CMK (cell line): ENCODE data around the gene MAD1L1.

Experiments used
- DNase-seq: peaks from one replicate; pipeline ENCODE4 v3.0.0-alpha.2; 2010; ENCODE audit warnings: low read depth

Gene MAD1L1

GRCh38 chr7:2218444-2218785, 14.3 kb downstream of the MAD1L1 start:
- no peak for DNase-seq

- no peak for DNase-seq
These were observed 14.9 kb downstream of the MAD1L1 start for GRCh38 chr7:2217716-2218443.

- DNase-seq, result no peak
These were observed 15.5 kb downstream of the MAD1L1 start for GRCh38 chr7:2217206-2217605.

GRCh38 chr7:2215851-2216250, 16.9 kb downstream of the MAD1L1 start:
- no peak for DNase-seq

GRCh38 chr7:2214636-2215035, 18.1 kb downstream of the MAD1L1 start:
- DNase-seq, result no peak

- no peak for DNase-seq
These were observed 19.1 kb downstream of the MAD1L1 start for GRCh38 chr7:2213551-2214215.

- DNase-seq, result no peak
These were observed 19.8 kb downstream of the MAD1L1 start for GRCh38 chr7:2212906-2213305.

- no peak for DNase-seq
These were observed 20.8 kb downstream of the MAD1L1 start for GRCh38 chr7:2211926-2212325.

GRCh38 chr7:2211259-2211880, 21.4 kb downstream of the MAD1L1 start:
- no peak for DNase-seq

- no peak for DNase-seq
These were observed 22.0 kb downstream of the MAD1L1 start for GRCh38 chr7:2210551-2211258.

- no peak for DNase-seq
These were observed 22.8 kb downstream of the MAD1L1 start for GRCh38 chr7:2209961-2210323.

GRCh38 chr7:2209146-2209960, 23.4 kb downstream of the MAD1L1 start:
- peak; percentile 22 for DNase-seq

- DNase-seq, result no peak
These were observed 24.0 kb downstream of the MAD1L1 start for GRCh38 chr7:2208712-2209111.

GRCh38 chr7:2205036-2205780, 27.5 kb downstream of the MAD1L1 start:
- DNase-seq, result no peak

GRCh38 chr7:2204446-2204845, 28.3 kb downstream of the MAD1L1 start:
- DNase-seq, result no peak

- DNase-seq, result no peak
These were observed 28.9 kb downstream of the MAD1L1 start for GRCh38 chr7:2203766-2204300.

GRCh38 chr7:2202901-2203765, 29.6 kb downstream of the MAD1L1 start:
- no peak for DNase-seq

GRCh38 chr7:2202361-2202761, 30.4 kb downstream of the MAD1L1 start:
- no peak for DNase-seq

- no peak for DNase-seq
These were observed 30.9 kb downstream of the MAD1L1 start for GRCh38 chr7:2201686-2202360.
